ENCODE results near the gene UCN.

GRCh38 chr2:27296481-27296880, 11.8 kb downstream of the UCN start:
- TF ChIP-seq EP300 (IDR thresholded peaks at IDR 0.05; ENCODE audit: borderline replicate concordance) (no peak), ZBTB7A (IDR thresholded peaks at IDR 0.05; ENCODE audit: low read depth) (no peak), CREB1 (IDR thresholded peaks at IDR 0.05; ENCODE audit: low read depth) (no peak), TAF1 (IDR thresholded peaks at IDR 0.05; ENCODE audit: low read depth) (no peak), USF1 (IDR thresholded peaks at IDR 0.05) (no peak), YY1 (IDR thresholded peaks at IDR 0.05; ENCODE audit: low read depth) (no peak), EGR1 (IDR thresholded peaks at IDR 0.05) (no peak), RAD21 (IDR thresholded peaks at IDR 0.05; ENCODE audit: low read depth) (no peak)
- TF ChIP-seq, protein P1, sequence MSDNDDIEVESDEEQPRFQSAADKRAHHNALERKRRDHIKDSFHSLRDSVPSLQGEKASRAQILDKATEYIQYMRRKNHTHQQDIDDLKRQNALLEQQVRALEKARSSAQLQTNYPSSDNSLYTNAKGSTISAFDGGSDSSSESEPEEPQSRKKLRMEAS (IDR thresholded peaks at IDR 0.05): no peak

All from Ishikawa (cell line).